Activated naive CD4-positive, alpha-beta T cell treated with Interleukin-2 at 50 U/mL for 16 hours (primary cell): ENCODE data around the gene PTPRR.

Source experiments
- DNase-seq: peaks from one replicate; pipeline ENCODE4 v3.0.0-alpha.2; 2020

Gene PTPRR

DNA sequence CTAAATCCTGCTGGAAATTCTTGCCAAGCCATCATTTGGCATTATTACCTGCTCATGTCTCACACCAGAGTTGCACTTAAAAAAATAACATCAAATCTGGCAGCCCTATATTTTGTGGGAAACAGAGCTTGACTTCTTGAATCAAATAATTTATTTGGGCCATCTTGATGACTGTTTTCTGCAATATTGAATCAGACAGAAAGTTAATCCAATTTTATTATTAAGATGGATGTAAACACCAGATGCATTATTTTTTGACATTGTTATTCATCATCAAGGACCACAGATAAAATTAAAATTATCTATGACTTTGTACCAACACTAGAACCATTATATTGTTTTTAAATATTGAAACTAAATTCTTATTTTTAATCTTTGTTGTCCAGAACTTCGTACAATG lies 132.9 kb downstream of the PTPRR start:
- DNase-seq: no peak

DNA sequence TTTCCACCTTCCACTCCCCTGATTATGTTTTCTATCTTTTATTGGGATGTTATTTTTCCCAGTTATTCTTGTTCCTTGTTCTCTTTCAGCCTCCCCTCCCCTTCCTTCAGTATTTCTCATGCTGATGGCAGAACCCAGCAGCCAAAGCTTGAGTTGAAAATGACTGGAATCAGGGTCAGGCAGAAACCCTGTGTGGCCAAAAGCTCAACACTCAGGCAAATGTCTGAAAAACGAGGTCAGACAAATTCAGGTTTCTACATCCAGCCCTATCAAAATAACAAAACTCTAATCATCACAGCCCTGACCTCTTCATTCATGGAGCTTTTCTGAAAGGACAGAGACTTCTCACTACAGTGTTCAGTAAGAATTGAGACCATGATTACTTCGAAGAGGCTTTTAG lies 134.6 kb downstream of the PTPRR start:
- no peak for DNase-seq

DNA sequence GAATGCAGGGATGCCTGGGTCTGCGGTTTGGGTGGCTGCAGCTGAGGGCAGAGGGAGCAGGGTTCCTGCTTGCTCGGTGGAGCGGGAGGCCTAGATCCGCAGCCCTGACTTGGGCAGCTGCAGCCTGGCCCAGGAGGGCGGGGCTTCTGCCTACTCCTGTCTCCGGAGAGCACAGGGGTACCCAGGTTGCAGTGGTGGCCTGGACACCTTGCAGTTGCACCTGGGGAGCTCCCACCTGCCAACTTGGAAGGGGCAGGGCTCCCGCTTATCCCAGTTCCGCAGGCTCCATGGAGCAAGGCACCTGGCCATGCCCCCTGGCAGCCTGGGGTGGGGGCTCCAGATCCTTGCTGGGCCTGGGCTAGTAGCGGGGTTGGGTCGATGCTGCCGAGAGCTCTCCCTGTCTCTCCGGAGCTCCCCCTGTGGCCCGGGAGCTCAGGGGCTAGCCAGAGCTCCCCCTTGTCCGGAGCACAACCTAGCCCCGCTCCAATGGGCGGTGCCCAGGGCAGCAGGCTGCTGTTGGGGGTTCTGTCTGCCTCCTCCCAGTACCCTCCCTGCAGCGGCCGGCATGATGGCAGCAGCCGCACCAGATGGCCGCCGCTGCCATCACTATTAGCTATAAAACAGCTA lies 136.4 kb downstream of the PTPRR start:
- DNase-seq: no peak

DNA sequence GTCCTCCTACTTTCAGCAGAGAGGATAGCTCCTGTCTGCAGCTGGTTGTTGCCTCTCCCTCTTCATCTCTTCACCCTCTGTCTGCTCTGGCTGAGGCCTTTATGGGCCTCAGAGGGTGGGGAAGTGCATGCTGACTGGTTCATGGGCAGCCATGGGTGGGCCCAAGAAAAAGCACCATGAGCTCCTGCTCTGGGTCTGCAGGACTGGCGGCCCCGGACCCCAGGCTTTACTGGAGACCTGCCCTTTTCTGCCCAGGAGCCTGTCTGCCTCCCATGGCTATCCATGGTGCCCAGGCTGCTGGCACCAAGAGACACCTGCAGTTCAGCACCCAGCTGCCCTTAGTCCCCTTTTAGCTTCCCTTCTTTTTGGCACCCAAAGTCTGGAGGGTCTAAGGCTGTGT lies 137.1 kb downstream of the PTPRR start:
- no peak for DNase-seq

DNA sequence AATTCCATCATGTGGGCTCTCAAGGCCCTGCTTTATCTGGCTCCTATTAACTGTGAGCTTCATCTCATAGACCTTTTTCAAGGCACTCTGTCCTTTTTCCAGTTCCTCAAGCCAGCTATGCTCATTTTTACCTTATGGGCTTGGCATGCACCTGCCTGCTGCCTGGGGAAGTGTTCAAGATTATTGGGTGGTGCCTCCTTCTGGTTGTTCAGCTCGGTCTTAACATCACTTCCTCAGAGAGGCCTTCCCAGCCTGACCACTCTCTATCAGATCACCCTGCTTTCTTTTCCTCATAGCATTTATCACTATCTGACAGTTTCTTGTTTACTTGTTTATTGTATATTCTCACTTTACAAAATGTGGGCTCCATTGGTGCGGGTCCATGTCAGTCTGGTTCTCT lies 141.3 kb downstream of the PTPRR start:
- DNase-seq: no peak

DNA sequence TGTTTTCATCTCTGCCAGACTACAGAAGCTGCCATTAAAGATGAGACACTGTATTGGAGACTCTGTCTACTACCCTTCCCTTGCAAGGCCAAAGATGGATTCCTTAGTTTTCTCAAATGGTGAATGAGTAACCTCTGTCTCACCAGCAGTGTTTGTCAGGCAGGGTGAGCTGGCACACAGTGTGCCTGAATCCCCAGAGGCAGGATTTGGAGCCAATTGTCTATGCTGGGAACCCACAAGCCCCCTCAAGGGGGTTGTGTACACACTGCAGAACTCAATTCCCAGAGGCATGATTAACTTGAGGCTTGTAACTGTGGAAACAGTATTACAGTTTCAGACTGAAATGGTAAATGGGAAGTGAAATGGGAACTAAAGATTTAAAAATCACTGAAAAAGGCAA lies 146.5 kb downstream of the PTPRR start:
- DNase-seq: no peak

DNA sequence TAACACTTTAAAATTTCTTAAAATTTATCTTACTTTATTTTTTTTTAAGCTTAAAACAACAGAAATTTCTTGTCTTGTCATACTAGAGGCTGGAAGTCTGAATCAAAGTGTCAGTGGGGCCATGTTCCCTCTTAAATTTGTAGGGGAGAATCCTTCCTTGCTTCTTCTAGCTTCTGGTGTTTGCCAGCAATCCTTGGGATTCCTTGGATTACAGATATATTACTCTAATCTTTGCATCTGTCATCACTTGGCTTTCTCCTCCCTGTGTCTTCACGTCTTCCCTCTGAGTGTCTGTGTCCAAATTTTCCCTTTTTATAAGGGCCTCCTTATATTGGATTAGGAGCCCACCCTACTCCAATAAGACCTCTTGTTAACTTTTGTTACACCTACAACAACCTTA lies 147.7 kb downstream of the PTPRR start:
- no peak for DNase-seq

DNA sequence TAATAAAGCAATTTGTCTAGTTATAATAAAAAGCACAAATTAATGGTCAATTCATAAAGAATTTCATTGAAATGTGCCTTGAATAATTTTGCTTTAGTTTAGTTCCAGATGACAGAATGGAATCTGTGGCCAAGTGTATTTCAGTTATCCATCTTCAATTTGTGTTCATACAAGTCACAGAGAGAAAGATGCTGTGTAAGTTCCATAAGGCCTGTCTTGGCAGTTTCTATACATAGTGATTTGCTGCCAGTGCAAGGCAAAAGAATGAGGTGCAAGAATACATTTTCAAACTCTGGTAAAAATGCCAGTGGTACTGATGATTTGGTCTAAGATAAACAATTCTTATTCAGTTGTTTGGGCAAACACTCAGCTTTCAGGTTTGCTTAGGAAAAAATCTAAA lies 149.0 kb downstream of the PTPRR start:
- no peak for DNase-seq

DNA sequence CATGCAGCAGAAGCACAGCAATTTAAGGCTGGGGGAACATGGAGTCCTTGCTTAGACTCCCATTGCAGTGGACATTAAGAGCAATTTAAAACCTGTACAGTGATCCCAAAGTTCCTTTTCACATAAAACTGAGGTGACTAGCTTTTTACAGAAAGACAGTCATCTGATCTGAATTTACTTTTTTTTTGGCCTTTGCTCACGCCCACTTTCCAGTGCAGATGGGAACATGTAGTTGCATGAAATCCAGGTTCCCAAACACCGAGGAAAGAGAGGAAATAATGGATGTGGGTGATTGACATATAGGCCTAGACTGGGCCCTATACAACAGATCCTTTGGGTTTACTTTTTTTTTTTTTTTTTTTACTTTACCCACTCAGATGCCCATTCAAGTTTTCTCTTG lies 156.9 kb downstream of the PTPRR start:
- DNase-seq: no peak

DNA sequence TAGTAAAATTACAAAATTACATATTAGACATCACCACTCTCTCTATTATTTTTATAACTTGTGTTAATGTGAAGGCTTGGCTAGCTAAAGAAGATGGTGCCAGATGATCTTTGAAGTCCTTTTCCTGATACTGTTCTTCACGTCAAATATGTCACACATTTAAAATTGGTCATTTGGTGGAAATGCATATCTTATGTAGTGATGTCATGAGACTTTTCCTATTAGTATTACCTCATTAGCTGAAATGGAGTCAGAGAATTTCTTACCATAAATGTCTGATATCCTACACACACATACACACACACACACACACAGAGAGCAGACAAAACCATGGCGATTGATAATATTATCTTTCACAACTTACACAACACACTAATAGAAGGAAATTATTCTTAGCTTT lies 158.5 kb downstream of the PTPRR start:
- no peak for DNase-seq

DNA sequence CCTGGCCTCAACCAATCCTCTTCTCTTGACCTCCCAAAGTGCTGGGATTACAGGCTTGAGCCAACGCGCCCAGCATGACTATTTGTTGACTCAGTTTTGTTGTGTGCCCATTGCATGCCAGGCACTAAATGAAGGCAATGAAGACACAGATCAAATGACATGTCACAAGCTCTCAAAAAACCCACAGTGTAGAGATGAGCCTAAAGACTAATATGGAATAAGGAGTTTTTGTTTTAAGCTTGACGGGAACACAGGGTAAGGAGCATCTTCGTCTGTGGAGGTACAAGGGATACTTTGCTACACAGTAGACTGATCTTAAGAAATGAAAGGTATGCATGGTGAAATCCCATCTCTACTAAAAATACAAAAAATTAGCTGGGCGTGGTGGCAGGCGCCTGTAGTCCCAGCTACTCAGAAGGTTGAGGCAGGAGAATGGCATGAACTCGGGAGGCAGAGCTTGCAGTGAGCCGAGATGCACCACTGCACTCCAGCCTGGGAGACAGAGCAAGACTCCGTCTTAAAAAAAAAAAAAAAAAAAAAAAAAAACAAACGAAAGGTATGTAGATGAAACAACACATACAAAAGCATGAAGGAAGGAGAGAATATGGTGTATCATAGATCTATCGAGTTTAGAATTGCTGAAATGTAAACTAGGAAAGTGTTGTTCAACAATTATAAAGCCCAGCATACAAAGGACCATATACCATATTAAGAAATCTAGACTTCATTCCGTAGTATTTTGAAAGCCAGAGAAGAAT lies 161.2 kb downstream of the PTPRR start:
- DNase-seq: no peak

DNA sequence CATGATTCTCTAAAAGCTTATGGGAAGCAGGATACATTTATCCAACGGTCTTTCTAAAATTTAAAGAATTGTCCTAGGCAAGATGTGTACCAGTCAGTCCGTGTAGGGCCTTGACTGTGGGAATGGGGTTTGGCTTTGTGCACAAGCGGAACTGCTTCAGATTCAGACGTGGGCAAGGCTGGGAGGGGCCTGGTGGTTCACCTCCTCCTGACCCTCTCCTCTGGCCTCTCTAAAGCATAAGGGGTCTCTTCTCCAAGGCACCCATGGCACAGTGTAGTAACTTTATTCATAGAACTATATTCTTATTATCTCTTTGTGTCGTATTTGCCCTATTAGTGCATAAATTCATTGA lies 162.1 kb downstream of the PTPRR start:
- DNase-seq: no peak

DNA sequence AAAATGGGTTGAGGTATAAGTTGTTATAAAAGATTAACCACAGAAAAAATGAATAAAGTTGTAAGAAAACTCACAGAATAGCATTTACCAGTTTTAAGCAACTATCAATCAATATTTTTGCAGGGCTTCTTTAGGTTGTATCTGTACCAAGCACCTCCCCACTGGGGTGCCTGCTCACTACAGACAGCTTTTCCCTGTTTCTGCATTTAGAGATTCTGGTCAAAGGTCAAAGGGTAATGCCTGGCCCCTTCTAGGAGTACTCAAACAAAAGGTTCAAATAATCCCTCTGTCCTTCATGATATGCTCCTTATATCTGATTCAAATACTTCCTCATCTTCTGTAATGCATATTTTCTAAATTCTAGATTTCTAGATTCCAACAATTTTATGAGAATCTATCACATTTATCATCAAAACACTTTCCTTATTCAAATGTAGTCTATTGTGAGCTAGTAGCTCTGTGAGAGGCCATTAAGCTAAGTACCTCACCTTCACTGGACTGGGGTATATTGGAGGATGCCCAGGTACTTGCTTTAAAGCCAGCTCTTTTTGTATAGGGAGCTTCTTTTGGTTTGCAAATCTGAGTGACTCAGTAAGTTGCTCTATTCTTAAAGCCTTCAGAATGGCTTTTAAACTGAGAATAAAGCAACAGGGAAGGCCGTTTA lies 162.6 kb downstream of the PTPRR start:
- no peak for DNase-seq

DNA sequence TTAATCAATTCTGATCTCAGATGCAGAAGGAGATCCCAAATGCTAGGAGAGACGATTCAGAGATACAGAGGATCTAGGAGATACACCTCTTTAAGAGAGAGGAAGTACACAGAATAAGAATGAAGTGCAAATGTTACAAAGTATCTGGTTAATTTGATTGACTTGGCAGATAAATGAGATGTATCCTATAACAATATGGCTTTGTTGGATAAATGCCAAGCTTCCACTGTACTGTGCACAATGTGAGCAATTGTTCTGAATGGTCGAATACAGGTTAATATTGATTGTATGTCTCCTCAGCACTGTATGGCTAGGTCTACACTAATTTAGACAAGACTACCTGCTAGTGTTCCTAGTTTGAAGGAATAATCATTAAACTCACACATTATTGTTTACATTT lies 163.7 kb downstream of the PTPRR start:
- DNase-seq: no peak

DNA sequence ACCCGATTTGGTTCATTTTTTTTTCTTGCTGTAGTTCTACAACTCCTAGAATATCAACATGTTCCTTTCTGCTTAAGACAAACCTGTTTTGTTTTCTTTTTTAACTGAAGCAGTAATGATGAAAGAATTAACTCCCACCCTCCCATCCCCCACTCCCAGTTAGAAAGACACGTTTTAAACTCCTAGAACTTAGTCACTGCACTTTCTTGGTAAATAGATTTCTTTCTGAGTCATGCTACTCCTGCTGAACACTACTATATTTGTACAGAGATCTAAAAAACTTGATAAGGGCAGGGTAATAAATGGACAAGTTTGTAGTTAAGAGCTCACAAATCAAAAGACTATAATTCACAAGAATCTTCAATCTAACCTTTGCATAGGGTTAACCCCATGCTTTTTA lies 164.4 kb downstream of the PTPRR start:
- no peak for DNase-seq

DNA sequence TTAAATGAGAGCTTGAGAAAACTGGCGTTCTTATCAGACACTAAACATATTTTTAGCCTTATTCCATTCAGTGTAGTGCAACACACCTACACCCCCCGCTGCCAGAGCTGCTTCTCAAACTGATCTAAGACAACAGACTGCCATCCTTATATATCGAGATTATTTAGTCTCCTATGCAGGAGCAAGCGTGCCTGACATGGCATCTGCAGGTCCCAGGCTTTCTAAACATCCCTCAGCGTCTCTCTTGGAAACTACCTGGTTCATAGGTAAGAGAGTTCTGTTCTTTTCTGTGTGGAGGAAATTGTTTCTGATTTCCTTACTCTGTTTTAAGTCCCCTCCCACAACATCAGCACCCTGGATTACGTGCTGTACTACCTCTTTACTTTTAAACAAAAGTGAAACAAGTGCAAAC lies 166.2 kb downstream of the PTPRR start:
- no peak for DNase-seq

DNA sequence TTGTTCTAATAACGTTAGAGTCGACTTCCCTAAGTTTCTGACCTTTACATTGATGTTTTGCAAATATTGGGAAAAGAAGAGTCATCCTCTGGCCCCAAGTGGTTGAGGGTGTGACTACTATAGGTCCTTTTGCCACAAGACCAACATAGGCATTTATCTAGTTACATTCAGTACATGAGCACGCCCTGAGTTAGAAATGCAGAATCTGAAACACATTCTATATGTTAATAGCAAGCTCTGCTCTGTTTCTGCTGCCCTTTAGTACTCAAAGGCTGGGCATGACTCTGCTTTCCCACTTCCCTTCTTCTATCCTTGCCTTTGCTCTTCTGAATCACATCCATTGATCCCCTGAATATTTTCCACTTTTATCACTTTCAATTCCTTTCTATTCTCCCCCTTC lies 168.2 kb downstream of the PTPRR start:
- no peak for DNase-seq

DNA sequence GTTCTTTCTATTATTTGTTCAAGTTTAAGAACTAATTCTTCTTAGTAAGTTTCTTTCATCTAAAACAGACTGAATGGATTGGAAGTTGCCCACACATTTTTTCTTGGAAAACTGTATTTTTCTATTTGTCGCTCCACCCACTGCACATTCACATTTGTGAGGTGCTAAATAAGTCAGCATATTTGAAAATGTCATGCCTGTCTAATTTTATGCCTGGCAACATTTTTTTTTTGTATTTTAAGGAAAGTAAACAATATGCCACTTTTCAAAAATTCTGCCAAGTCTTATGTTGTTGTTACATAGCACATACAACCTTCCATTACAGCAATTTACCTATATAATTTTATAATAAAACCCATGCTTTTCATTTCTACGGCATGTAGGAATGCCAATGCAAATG lies 170.6 kb downstream of the PTPRR start:
- no peak for DNase-seq

DNA sequence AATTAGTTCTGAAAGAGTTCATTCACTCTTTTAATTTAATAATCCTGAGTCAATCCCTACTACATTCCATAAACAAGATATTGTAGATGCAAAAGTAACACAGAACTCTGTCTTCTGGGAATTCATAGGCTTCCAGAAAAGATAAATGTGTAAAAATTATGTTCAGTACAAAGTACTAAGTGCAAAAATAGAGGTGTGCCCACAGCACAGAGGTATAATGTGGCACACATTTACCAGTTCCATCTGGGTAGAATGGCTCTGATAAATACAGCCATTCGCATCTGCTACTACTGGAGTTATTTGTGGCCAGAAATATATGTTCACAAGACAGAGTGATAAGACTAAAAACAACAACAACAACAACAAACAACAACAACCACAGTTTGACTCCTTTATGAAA lies 171.7 kb downstream of the PTPRR start:
- DNase-seq: no peak

DNA sequence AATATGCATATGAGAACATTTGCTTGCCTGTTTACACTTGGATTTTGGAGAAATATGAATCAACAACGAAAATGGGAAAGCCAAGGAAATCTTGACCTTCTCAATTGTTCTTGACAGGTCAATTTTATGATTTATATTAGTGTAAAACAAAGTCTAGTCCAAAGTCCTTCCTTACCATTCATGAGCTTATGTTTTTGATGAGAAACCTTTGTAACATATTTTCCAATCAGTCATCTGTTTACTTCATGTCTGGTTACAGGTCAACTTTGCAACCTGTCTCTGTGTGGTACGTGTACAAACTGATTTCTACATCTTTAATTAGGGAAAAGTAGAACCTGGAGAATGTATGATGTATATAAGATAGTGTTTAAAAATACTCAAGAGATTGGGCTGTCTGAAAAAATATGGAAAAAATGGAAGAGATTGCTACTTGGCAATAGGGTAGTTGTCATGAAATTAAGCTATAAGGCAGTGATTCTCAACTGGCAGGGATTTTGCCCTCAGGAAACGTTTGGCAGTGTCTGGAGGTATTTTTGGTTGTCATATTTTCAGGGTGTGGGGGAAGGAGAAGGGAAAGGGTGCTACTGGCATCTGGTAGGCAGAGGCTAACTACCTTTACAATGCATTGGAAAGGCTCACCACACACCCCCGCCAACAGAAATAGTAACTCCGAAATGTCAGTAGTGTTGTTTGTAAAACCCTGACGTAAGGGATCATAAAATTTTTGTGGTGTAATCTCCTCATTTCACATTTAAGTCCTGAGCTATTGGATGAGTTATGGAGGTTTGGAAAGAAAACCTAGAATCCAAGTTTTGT lies 172.9 kb downstream of the PTPRR start:
- DNase-seq: no peak

DNA sequence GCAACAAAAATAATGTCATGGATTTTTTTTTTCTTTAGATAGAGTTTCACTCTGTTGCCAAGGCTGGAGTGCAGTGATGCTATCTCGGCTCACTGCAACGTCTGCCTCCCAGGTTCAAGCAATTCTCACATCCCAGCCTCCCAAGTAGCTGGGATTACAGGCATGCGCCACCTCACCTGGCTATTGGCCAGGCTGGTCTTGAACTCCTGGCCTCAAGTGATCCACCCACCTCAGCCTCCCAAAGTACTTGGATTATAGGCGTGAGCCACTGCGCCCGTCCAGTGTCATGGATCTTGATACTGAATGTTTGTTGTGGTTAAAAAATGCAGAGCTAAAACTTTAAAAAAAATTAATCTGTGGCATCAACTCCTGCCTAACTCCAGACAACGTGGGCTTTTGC lies 175.5 kb downstream of the PTPRR start:
- no peak for DNase-seq

DNA sequence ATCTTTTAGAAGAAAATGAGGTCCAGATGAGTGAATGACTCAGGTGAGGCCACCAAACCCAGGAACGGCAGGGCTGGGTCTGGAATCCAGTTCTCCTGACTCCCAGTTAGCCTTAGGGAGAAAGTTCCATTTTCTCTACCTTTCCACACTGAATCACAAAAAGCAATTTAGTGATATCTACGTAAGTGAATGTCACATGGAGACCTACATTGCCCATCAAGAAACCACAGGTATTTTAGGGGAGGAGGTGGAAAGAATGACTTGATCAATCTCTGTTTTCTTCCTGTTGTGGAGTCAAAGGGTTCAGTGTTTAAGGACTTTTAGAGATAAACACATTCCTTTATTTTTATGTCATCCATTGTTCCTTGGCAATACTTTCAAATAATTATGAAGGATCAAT lies 176.4 kb downstream of the PTPRR start:
- no peak for DNase-seq

DNA sequence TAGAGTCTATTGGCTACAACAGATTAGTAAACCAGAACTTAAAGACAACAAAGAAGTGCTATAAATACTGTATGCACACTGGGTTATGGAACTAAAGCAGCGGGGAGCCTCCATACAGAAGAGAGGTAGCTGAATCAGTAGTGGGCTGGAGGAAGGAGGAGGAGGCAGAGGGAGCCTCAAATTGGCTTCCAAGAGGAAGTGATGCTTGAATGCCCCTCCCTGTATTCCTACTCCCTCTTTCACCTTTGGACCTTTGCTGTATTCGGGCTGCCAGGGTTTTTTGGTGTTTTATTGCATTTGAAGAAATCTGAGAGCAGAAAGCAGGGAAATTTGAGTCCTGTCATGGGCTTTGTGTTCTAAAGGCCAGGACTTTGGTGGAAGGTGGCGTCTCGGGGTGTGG lies 179.3 kb downstream of the PTPRR start:
- DNase-seq: no peak

DNA sequence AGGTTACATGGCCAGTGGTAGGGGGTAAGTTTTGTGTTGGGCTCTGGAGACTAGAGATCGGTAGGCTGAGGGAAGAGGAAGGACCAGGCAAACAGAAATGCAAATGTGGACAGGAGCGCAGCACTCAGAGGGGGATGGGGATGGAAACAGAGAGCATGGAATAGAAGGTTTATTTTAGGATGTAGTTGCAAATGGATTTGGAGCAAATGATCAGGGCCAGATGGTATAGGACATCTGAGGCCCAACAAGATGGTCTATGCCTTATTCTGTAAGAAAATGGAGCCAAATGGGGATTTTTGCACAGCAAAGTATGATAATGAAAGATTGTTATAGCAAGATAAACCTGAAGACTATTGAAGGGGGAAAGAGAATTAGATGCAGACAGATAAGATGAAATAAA lies 180.8 kb downstream of the PTPRR start:
- no peak for DNase-seq
